HG03039 (cell line): ENCODE measurements around the gene SCYGR5.
"Not testable (repeated sequence)": the region's sequence is repeated elsewhere in the genome, so short reads cannot be mapped to it uniquely, and the experiment has no call there.

Experiments used
- ATAC-seq: cut with Tn5 transposase; IDR thresholded peaks from one replicate; pipeline ENCODE4 v1.9.1; 2021; ENCODE audit warnings: mild to moderate bottlenecking, moderate library complexity; ENCODE audit not compliant: unreplicated experiment

SCYGR5 gene

DNA sequence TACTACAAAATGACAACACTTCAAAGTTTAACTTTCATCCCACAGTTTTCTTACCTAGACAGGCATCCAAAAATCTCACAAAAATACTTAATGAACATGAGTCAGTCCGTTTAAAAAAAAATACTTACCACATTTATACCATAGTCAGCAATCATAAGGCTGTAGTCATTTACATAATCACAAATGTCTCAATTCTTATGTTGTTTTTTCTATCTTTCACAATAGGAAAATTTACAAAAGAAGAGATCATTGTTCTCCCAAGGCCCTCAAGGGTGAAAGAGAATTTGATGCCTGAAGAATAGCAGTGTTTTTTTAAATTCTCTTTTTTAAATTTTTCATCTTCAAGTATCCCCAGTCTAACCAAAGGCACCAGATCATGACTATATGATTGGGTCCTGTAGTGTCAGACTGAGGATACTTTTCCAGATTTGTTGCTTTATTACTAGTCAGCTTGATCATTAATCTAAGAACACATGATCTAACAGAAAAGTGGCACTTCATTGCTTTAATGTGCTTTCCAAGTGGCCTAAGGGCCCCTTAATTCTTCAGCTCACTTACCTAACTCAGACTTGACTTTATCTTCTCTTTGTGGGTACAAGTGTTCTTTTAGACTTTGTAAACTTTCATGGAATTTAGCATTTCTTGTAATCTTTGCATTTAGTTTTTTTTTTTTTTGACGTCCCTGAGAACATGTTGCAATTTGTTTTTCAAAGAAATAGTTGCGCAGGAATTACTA is 4.7 kb downstream of the SCYGR5 start:
- no peak for ATAC-seq

DNA sequence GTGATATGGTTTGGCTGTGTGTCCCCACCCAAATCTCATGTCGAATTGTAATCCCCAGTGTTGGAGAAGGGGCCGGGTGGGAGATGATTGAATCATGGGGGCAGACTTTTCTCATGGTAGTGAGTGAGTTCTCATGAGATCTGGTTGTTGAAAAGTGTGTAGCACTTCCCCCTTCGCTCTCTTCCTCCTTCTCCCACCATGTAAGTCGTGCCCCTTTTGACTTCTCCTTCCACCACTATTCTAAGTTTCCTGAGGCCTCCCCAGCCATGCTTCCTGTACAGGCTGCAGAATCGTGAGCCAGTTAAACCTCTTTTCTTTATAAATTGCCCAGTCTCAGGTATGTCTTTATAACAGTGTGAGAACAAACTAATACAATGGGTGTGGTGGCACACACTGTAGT is 7.0 kb downstream of the SCYGR5 start:
- not testable (repeated sequence) for ATAC-seq

DNA sequence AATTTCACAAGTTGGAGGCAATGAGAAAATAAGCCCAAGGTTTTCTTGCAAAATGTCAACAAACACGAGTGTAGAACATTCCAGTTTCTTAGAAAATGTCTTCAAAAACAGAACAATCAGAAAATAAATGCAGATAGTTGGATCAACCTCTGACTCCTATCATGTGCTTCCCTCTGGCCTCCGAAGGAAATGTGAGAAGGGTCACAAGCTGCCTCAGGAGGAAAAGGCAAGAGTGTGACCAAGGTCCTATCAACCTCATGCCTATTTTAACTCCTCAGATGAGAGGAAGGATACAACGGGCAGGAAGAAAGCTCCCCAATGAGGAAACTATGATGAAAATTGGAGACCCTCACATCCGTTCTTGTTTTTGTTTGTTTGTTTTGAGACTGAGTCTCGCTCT is 7.9 kb downstream of the SCYGR5 start:
- ATAC-seq: no peak

DNA sequence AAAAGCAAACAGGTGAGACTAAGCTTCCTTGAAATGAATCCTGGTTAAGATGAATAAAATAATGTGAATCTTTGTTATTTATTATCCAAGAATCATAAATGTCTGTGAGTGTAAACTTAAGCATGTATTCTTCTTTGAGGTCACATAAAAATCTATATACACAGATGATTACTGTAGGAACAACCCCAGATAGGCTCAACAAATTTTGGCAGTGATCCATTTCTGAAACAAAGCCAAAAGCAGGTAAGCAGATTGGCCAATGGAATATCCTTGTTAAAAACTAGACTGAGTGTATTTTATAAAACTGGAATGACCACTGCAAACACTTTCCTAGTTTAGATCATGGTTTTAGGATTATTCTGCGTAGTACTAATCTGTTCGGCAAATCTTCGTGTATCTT is 11.3 kb downstream of the SCYGR5 start:
- no peak for ATAC-seq

- ATAC-seq: no peak
These were observed 17.7 kb downstream of the SCYGR5 start for GRCh38 chr2:227684258-227684657.

DNA sequence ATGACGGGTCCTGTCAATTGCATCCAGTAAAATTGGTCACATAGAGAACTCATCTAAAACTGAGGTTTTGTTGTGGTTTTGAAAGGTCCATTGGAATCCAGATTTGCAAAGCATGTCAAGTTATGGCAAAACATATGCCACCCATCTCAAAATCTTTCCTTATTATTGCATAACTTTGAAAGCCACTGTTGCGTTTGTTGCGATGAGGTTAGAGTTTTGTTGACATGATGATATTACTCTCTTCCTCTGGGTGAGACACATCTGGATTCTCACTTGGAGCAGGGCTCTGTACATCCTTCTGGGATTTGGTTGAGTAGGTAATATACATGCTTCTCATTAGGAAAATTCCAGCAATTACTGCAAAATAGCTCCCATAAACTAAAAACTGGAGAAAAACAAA is 20.6 kb downstream of the SCYGR5 start:
- ATAC-seq: no peak

- ATAC-seq: no peak
These were observed 30.5 kb downstream of the SCYGR5 start for GRCh38 chr2:227696990-227697679.

DNA sequence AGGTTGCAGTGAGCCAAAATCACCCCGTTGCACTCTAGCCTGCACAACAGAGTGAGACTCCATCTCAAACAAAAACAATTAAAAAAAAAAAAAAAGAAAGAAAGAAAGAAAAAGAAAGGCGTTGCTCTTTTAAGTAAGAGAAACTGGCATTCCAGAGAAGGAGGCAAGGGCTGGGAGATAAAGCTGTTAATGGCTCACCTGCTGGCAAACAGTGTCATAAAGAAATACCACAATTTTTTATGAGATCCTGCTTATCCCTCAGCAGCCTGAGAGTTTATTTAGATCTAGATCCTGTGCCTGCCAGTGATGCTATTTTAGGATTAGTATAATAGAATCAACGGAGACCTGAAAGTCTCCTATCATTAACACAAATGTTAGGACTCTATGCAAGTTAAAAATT is 35.0 kb downstream of the SCYGR5 start:
- no peak for ATAC-seq

DNA sequence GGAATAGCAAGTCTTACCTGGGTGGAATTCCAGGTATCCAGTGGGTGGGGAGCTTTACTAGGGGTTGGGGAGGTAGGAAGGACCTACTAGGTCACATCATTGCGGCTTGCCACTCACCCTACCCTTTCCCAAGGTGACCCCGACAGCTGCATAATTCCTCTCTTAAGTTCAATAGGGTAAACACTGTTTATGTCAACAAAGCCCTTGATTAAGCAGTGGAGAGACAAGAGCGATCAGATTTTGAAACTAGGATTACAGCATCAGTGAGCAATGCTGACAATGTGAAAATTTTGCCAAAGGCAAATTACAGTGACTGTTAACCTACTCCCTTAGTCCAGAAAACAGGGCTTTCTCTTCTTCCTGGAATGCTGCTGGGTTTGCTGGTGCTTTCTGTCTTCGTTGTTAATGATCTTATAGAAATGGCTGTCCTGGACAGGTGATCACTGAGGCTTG is 36.7 kb downstream of the SCYGR5 start:
- ATAC-seq: no peak

DNA sequence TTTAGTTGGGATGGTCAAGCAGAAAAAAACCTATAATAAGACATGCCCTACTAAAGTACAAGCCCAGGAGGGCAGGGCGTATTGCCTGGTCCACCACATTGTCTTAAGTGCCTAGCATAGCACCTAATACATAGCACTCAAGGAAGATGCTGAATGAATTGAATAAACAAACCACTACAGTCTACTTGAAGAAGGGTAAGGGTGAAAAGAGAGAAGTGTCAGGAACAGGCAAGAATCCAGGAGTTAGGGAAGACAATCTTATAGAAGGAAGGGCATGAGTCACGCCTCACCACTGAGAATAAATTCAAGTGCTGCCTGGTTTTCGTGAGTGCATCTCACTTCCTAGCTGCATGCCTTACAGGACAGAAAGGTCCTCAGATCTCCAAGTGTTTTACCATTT is 37.4 kb downstream of the SCYGR5 start:
- ATAC-seq: no peak

GRCh38 chr2:227706859-227707258 is 40.3 kb downstream of the SCYGR5 start:
- ATAC-seq: no peak

- ATAC-seq: no peak
These were observed 40.8 kb downstream of the SCYGR5 start for GRCh38 chr2:227707390-227707789.

- ATAC-seq: no peak
These were observed 44.4 kb downstream of the SCYGR5 start for GRCh38 chr2:227710986-227711385.

DNA sequence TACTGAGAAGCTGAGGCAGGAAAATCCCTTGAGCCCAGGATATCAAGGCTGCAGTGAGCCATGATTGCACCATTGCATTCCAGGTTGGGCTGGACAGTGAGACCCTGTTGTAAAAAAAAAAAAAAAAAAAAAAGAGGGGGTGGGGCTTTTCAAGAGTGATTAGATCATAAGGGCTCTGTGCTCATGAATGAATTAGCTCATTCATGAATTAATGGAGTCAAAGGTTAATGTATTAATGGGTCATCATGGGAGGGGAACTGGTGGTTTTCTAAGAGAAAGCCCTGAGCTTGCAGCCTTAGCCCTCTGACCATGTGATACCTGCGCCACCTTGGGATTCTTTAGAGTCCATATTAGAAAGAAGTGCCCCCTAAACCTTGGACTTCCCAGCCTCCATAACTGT is 46.7 kb downstream of the SCYGR5 start:
- ATAC-seq: no peak

GRCh38 chr2:227716501-227716900 is 49.9 kb downstream of the SCYGR5 start:
- ATAC-seq: no peak
